KMS-11 (cell line): Measurements from ENCODE around the gene UNK.
A peak's percentile ranks its signal among the peaks of the same experiment; 100 is the strongest.
"Not testable (repeated sequence)": the region's sequence is repeated elsewhere in the genome, so short reads cannot be mapped to it uniquely, and the experiment has no call there.

Source experiments
- H2AFZ ChIP-seq: fragments of 200-600 bp; sonication (generic); 2 replicates; pipeline ENCODE4 v1.6.1; 2016; ENCODE audit warnings: antibody characterized with exemption, mixed run types, low read depth
- H3K27ac ChIP-seq: fragments of 200-600 bp; sonication (generic); 2 replicates; pipeline ENCODE4 v1.6.1; 2016; ENCODE audit warnings: mild to moderate bottlenecking, mixed run types
- H3K27me3 ChIP-seq: fragments of 200-600 bp; sonication (generic); 2 replicates; pipeline ENCODE4 v1.6.1; 2017; ENCODE audit warnings: mild to moderate bottlenecking, low read depth, mixed run types, moderate library complexity; ENCODE audit not compliant: insufficient read depth
- H3K36me3 ChIP-seq: fragments of 200-600 bp; sonication (generic); 2 replicates; pipeline ENCODE4 v1.6.1; 2017; ENCODE audit warnings: mild to moderate bottlenecking, mixed run types; ENCODE audit not compliant: insufficient read depth
- H3K4me1 ChIP-seq: fragments of 200-600 bp; sonication (generic); 2 replicates; pipeline ENCODE4 v1.6.1; 2016; ENCODE audit warnings: mild to moderate bottlenecking, low read depth, mixed run types; ENCODE audit not compliant: poor library complexity, severe bottlenecking
- H3K4me2 ChIP-seq: fragments of 200-600 bp; sonication (generic); 2 replicates; pipeline ENCODE4 v1.7.0; 2016; ENCODE audit warnings: mild to moderate bottlenecking, mixed run types
- H3K4me3 ChIP-seq: fragments of 200-600 bp; sonication (generic); IDR thresholded peaks from 2 replicates; pipeline ENCODE4 v1.6.1; 2017; ENCODE audit warnings: low read depth, low read length, mixed read lengths; ENCODE audit not compliant: insufficient read depth
- H3K79me2 ChIP-seq: fragments of 200-600 bp; sonication (generic); 2 replicates; pipeline ENCODE4 v1.6.1; 2016; ENCODE audit warnings: low read depth, mixed run types; ENCODE audit not compliant: insufficient read depth
- H3K9ac ChIP-seq: fragments of 200-600 bp; sonication (generic); 2 replicates; pipeline ENCODE4 v1.6.1; 2016; ENCODE audit warnings: mild to moderate bottlenecking, mixed run types
- H4K20me1 ChIP-seq: fragments of 200-600 bp; sonication (generic); 2 replicates; pipeline ENCODE4 v1.6.1; 2016; ENCODE audit warnings: mild to moderate bottlenecking, mixed run types; ENCODE audit not compliant: insufficient read depth
- TF ChIP-seq, protein P1 (sequence below): fragments of 200-600 bp; sonication (generic); conservative IDR thresholded peaks from 2 replicates; pipeline ENCODE4 v1.6.1; 2017; ENCODE audit warnings: low read depth, mild to moderate bottlenecking, antibody characterized with exemption, low read length, moderate library complexity, mixed read lengths

UNK gene

DNA sequence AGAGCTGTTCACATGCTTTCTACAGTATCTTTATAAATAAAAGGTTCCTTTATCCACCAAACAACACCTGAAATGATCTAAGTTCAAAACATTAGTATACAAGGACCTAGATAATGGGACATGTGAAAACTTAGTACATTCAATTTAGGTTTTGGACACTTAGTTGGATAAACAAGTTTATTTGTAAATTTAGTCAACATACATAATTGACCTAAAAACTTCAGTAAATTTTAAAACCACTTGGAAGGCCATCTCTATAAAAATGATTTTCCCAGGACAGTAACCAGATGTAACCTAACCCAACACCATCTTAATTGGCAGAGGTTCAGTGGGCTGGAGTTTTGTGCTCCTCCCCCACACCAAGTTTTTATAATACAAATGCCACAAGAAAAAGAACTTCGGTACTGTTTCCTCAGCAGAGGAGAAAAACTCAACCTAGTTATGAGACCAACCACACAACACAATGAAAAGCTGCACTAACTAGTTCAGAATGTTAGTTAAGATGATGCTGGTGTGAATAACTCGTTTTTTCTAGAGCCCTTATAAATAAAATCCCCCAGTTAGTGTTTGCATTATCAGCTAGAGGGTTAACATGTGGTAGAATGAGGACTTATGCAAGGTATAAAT is 7.2 kb upstream of the UNK start:
- Histone ChIP-seq H3K79me2 (peaks cover 20% of the 10 kb centered on the region), H3K27me3 (no peaks in the 10 kb centered on the region), H3K27ac (no peak overlapping the region), H4K20me1 (peaks cover 17% of the 10 kb centered on the region), H3K4me3 (no peak overlapping the region), H3K9ac (no peak overlapping the region), H2AFZ (no peak overlapping the region), H3K36me3 (peaks cover 8% of the 10 kb centered on the region; the same call in 1 of the 2 replicates), H3K4me2 (peak overlapping the region; percentile 66; the same call in 1 of the 2 replicates), H3K4me1 (peaks cover 24% of the 10 kb centered on the region)
- TF ChIP-seq, protein P1, sequence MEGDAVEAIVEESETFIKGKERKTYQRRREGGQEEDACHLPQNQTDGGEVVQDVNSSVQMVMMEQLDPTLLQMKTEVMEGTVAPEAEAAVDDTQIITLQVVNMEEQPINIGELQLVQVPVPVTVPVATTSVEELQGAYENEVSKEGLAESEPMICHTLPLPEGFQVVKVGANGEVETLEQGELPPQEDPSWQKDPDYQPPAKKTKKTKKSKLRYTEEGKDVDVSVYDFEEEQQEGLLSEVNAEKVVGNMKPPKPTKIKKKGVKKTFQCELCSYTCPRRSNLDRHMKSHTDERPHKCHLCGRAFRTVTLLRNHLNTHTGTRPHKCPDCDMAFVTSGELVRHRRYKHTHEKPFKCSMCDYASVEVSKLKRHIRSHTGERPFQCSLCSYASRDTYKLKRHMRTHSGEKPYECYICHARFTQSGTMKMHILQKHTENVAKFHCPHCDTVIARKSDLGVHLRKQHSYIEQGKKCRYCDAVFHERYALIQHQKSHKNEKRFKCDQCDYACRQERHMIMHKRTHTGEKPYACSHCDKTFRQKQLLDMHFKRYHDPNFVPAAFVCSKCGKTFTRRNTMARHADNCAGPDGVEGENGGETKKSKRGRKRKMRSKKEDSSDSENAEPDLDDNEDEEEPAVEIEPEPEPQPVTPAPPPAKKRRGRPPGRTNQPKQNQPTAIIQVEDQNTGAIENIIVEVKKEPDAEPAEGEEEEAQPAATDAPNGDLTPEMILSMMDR = no peak

DNA sequence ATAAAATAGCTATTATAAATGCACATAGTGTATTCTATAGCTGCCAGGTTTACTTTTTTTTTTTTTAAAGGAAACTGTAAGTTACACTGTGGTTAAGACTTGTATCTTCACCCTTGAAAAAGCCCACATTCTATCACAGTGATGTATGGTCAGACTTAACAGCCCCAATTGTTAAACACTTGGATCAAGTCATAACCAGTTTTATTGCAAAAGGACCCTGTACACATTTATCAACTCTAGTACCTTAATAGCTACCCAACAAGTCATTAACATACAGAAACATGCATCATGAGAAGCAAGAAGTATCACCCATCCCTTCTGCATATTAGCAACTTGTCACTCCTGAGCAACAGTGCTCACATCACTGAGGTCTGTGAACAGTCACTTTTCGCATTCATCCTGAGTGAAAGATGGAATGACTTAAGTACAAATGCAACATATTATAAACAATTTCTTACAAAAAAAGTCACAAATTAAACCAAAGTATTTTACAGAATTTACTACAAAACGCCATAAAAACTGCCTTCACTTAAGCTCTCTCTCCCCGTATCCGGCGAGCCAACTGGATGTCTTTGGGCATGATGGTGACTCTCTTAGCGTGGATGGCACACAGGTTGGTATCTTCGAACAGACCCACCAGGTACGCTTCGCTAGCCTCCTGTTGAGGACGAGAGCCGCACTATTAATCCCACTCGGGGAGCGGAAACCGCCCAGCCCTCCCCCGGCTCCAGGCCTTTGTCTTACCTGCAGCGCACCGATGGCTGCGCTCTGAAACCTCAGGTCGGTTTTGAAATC is 6.3 kb upstream of the UNK start:
- H3K27me3 ChIP-seq, H2AFZ ChIP-seq, H3K4me3 ChIP-seq, H3K36me3 ChIP-seq: not testable (repeated sequence)
- Histone ChIP-seq H4K20me1 (peaks cover 17% of the 10 kb centered on the region), H3K27ac (peak overlapping the region; percentile 93; the same call in 1 of the 2 replicates), H3K4me2 (peak overlapping the region; percentile 66), H3K79me2 (peaks cover 20% of the 10 kb centered on the region), H3K4me1 (peaks cover 33% of the 10 kb centered on the region), H3K9ac (peak overlapping the region; percentile 95; the same call in 1 of the 2 replicates)

GRCh38 chr17:75778861-75779249 is 5.8 kb upstream of the UNK start:
- Histone ChIP-seq H3K9ac (peak overlapping the region; percentile 95), H3K4me2 (peak overlapping the region; percentile 66), H3K4me3 (peak overlapping the region; percentile 50), H3K4me1 (peaks cover 39% of the 10 kb centered on the region), H3K79me2 (peaks cover 20% of the 10 kb centered on the region), H3K27ac (peak overlapping the region; percentile 93), H4K20me1 (peaks cover 17% of the 10 kb centered on the region), H3K36me3 (peaks cover 8% of the 10 kb centered on the region; the same call in 1 of the 2 replicates), H2AFZ (no peak overlapping the region), H3K27me3 (no peaks in the 10 kb centered on the region)
- TF ChIP-seq, protein P1 = peak; percentile 71

DNA sequence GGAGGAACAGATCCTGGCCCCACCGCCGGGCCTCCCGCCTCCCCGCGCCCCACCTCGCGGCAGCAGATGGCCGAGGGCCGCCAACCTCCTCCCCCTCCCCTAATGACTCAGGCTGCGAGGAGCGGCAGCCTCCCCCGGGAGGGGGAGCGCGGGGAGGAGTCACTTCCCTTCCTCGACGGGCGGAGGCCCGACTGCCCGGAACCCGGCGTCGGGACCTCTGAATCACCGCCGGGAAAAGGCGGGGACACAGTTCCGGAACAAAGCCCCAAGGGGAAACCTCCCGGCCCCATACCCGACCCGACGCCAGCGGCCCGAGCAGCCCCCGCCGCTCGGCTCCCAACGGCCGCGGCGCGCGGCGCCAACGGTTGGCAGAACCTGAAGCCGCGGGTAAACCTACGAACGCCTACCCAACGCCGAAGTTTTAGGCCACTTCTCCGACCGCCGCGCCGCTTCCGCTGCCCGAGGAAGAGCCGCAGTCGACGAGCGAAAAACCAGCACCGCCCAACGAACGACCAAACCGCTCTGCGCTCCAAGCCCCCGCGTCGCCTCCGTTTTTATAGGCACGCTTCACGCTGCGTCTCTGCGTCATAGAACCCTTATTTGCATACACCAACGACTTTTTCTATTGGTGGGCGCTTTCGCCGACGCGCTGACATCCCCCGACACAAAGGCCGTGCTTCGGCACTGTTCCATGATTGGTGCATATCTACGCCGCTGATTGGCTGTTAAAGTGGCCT is 5.2 kb upstream of the UNK start:
- H4K20me1 ChIP-seq = peaks cover 17% of the 10 kb centered on the region
- H2AFZ ChIP-seq = no peak overlapping the region
- TF ChIP-seq, protein P1 = peak; percentile 43
- peak overlapping the region; percentile 93 for H3K27ac ChIP-seq
- H3K79me2 ChIP-seq = peaks cover 20% of the 10 kb centered on the region
- peak overlapping the region; percentile 95 for H3K9ac ChIP-seq
- peak overlapping the region; percentile 66 for H3K4me2 ChIP-seq
- peaks cover 44% of the 10 kb centered on the region for H3K4me1 ChIP-seq
- H3K27me3 ChIP-seq = no peaks in the 10 kb centered on the region
- peaks cover 8% of the 10 kb centered on the region; the same call in 1 of the 2 replicates for H3K36me3 ChIP-seq
- peak overlapping the region; percentile 50 for H3K4me3 ChIP-seq
